ENCODE measurements around the gene FA2H.

DNA sequence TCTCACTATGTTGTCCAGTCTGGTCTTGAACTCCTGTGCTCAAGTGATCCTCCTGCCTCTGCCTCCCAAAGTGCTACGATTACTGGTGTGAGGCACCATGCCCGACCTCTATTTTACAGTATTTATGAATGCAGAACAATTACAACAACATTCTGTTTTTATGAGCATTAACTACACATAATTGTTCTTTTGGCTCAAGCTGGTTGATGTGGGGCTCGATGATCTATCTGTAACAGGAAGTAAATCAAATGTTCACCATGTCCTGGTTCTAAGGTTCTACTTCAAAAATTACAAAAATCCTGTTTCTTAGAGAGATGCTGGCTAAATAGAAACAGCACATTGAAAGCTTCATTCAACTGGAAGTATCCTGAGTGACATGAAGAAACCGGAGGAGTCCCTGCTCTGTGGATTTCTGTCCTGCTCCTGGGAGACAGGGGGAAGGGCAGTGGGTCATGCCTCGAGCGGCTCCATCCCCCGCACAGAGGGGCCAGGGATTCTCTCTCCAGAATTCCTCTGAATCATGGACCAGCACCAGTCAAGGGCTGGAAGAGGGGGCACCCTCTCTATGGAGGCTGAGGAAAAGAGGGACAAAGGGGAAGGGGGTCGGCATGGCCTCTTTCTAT lies 31.5 kb downstream of the FA2H start:
- TF ChIP-seq ARNTL (CRISPR knock-in tag; IDR thresholded peaks at IDR 0.05; ENCODE audit: borderline replicate concordance, low read depth): no peak
- no peak for TF ChIP-seq PPARA (CRISPR knock-in tag; IDR thresholded peaks at IDR 0.05; ENCODE audit: borderline replicate concordance)
- TF ChIP-seq, protein P1, sequence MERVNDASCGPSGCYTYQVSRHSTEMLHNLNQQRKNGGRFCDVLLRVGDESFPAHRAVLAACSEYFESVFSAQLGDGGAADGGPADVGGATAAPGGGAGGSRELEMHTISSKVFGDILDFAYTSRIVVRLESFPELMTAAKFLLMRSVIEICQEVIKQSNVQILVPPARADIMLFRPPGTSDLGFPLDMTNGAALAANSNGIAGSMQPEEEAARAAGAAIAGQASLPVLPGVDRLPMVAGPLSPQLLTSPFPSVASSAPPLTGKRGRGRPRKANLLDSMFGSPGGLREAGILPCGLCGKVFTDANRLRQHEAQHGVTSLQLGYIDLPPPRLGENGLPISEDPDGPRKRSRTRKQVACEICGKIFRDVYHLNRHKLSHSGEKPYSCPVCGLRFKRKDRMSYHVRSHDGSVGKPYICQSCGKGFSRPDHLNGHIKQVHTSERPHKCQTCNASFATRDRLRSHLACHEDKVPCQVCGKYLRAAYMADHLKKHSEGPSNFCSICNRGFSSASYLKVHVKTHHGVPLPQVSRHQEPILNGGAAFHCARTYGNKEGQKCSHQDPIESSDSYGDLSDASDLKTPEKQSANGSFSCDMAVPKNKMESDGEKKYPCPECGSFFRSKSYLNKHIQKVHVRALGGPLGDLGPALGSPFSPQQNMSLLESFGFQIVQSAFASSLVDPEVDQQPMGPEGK (CRISPR knock-in tag; IDR thresholded peaks at IDR 0.05; ENCODE audit: borderline replicate concordance): no peak
- TF ChIP-seq TOX (CRISPR knock-in tag; IDR thresholded peaks at IDR 0.05; ENCODE audit: borderline replicate concordance): no peak
- TF ChIP-seq CSDC2 (CRISPR knock-in tag; IDR thresholded peaks at IDR 0.05): no peak
- TF ChIP-seq ZNF565 (CRISPR knock-in tag; conservative IDR thresholded peaks at IDR 0.05; ENCODE audit: low read depth): no peak
- no peak for TF ChIP-seq GLIS3 (CRISPR knock-in tag; IDR thresholded peaks at IDR 0.05)
- TF ChIP-seq ZC3H10 (CRISPR knock-in tag; IDR thresholded peaks at IDR 0.05): no peak
- no peak for TF ChIP-seq ZFP3 (CRISPR knock-in tag; IDR thresholded peaks at IDR 0.05)
- TF ChIP-seq ZFP30 (CRISPR knock-in tag; IDR thresholded peaks at IDR 0.05): no peak
- TF ChIP-seq ZNF70 (CRISPR knock-in tag; IDR thresholded peaks at IDR 0.05): no peak
- TF ChIP-seq ZNF8 (CRISPR knock-in tag; IDR thresholded peaks at IDR 0.05): no peak

Measured in SK-N-SH treated with all-trans-retinoic acid at 6 μM for 48 hours (cell line).